GM20000 (cell line): Measurements from ENCODE around the gene IDH3A.

ENCODE experiments used
- DNase-seq: peaks from one replicate; pipeline ENCODE4 v3.0.0; 2012; ENCODE audit warnings: low spot score
- TF ChIP-seq, protein P1 (sequence below): IDR thresholded peaks from 2 replicates; pipeline ENCODE4 v1.5.1; 2012; ENCODE audit warnings: mild to moderate bottlenecking, control low read depth; ENCODE audit errors: extremely low read depth, missing control alignments

Gene IDH3A

DNA sequence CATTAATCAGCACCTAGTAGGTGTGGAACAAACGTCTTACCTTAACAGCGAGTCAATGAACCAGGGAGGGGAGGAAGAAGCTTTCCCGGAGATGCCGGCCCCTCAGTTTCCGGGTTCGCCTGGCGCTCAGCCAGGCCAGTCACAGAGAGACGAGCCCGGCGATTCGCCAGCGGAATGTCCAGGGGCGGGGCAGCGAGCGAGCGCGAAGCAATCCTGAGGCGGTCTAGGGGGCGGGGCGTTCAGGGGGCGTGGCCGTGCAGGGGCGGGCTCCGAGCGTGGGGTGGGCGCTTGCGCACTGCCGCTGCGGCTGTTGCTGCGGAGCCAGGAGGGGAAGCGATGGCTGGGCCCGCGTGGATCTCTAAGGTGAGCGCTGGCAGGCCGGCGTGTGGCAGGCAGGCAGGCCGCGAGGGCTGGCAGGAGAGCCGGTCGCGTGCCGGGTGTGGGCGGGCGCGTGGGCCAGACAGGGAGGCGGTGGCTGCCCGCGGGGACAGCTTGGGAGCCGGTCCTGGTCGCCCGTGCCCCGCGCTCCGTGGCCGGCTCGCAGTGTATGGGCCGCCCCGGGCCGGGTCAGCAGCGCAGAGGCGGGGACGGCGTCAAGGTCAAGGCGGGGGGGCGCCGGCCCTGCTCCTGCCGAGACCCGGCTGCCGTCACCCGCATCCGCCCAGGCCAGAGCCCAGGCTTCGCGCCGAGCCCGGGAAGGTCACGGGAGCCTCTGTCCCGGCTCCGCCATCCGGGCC lies at the start of gene IDH3A:
TSS of gene IDH3A (plus strand) at position 295 of the 737 bp plus-strand sequence. CDS start at position 337, 42 bp downstream.
- DNase-seq = peak; percentile 99

DNA sequence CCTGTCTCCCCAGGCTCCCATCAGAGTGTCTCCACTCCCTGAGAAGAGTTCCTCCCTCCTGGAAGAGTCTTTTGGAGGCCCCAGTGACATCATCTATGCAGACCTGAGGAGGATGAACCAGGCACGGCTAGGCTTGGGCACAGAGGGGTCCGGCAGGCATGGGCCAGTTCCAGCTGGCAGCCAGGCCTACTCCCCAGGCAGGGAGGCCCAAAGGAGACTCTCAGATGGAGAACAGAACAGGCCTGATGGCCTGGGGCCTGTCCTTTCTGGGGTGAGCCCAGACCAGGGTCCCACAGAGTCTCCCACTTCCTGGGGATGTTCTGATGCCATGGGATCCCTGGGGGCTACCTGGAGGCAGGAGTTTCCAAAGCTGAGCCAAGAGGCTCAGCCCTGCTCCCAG lies 48.3 kb upstream of the IDH3A start:
- TF ChIP-seq, protein P1, sequence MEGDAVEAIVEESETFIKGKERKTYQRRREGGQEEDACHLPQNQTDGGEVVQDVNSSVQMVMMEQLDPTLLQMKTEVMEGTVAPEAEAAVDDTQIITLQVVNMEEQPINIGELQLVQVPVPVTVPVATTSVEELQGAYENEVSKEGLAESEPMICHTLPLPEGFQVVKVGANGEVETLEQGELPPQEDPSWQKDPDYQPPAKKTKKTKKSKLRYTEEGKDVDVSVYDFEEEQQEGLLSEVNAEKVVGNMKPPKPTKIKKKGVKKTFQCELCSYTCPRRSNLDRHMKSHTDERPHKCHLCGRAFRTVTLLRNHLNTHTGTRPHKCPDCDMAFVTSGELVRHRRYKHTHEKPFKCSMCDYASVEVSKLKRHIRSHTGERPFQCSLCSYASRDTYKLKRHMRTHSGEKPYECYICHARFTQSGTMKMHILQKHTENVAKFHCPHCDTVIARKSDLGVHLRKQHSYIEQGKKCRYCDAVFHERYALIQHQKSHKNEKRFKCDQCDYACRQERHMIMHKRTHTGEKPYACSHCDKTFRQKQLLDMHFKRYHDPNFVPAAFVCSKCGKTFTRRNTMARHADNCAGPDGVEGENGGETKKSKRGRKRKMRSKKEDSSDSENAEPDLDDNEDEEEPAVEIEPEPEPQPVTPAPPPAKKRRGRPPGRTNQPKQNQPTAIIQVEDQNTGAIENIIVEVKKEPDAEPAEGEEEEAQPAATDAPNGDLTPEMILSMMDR = no peak
- no peak for DNase-seq

More for the DNA sequence above, at the start of gene IDH3A:
- TF ChIP-seq, protein P1 = no peak

DNA sequence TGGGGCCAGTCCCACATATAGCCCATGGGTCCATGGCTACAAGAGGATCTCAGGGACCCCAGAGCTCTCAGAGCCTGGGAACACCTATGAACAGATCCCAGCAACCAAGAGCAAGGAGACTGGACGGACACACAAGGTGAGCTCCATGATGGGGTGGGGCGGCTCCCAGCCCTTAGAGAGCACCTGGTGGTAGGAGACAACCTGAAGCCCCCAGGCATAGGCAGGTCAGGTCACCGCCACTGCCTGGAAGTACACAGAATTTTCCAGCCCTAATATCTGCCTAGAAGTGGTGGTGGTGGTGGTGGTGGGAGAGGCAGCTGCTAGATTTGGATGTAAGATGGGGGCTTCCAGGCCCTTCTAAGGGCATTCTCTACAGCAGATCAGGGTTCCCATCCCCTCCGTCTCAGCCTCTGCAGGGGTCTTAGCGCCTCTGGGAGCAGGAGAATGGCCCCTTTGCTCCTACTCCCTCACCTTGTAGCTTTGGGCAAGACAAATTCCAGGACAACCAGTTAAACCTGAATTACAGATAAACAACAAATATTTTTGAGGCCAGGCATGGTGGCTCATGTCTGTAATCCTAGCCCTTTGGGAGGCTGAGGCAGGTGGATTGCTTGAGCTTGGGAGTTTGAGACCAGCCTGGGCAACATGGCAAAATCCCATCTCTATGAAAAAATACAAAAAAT lies 47.6 kb upstream of the IDH3A start:
- TF ChIP-seq, protein P1 = no peak
- DNase-seq = no peak

DNA sequence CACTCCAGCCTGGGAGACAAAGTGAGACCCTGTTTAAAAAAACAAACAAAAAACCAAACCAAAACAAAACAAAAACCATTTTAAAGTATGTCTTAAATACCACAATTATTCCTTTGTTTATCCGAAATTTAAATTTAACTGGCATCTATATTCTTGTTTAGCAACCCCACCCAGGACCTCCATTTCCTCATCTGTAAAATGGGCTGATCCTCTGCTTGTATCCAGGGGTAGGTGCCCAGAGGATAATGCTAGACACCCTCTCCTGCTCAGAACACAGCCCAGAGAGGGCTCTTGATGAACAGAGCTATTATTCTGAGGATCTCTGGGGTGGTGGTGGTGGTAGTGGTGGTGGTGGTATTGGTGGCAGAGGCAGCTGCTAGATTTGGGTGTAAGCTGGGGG lies 47.0 kb upstream of the IDH3A start:
- TF ChIP-seq, protein P1 = no peak
- DNase-seq = no peak

DNA sequence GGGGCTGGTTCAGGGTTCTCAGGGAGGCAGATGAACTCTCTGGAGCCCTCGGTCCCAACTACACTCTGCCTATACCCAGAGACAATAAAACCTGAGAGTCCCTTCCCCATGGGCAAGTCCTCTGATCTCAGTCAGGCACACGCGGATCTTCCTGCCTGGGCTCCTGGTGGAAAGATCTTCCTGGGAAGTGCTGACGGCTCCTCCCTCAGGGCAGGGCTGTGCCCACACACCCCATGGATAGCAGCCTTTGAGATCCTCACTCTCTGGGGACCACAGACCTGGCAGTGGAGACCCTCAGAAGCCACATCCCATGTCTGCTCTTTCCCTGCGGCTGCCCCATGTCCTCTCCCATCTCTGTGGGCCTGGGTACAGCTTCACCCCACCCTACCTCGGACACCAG lies 46.4 kb upstream of the IDH3A start:
- no peak for DNase-seq
- TF ChIP-seq, protein P1 = no peak

DNA sequence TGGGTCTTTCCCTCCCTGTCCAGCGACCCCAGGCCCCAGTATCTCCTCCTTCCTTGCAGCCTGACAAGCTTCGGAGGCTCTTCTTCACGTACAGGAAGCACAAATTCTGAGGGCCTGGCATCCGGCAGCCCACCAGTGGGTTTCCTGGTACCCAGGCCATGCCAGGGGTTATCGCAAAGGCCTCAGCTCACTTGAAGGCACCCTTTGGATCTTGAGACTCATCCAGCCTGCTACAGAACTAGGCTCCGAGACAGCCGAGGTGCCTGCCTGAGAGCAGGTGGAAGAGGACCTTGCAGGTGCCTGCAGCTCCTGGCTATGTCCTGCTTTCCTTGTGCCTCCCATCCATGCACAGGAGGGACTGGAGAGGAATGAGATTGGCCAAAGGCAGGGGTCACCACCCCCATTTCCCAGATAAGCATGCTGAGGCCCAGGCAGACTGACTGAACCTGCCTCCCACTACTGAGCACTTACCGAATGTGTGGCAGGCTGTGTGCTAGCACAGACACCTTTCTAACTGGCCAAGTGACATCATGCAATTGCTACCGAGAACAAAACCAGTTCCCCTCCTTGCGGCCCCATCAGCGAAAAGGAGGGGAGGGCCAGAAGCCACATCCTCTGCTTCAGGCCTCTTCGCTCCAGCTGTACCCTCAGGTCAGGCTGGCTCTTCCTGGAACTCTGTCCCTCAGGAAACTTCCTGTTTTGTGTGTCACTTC lies 45.6 kb upstream of the IDH3A start:
- TF ChIP-seq, protein P1 = no peak
- DNase-seq = peak; percentile 86

DNA sequence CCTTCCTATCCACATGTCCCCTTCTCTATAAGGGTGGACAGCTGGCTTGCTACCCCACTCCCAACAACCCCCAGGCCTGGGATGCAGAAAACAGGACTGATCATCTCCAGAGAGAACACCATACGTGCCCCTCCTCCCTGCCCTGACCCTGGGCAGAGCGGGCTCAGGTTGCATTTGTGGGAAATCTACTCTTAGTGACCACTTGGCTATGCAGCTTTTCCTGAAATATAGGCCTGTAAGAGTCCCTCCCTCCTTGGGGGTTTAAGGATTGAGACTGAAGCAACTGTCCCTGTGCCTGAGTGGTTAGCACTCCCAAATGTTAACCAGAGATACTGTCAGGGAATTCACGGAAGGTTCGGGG lies 45.1 kb upstream of the IDH3A start:
- DNase-seq = no peak
- TF ChIP-seq, protein P1 = no peak
